MM.1S (cell line): ENCODE measurements around the gene IL1A.

ENCODE experiments used
- DNase-seq: peaks from one replicate; pipeline ENCODE4 v3.0.0-alpha.2; 2015
- H2AFZ ChIP-seq: fragments of 300-600 bp; sonication (generic); 2 replicates; pipeline ENCODE4 v1.6.0; 2016; ENCODE audit warnings: antibody characterized with exemption, low read length
- H3F3A ChIP-seq: fragments of 300-600 bp; sonication (generic); 2 replicates; pipeline ENCODE4 v1.6.1; 2016; ENCODE audit warnings: mild to moderate bottlenecking, antibody characterized with exemption, low read length, moderate library complexity, mixed read lengths; ENCODE audit not compliant: insufficient read depth
- H3K27ac ChIP-seq: fragments of 300-600 bp; sonication (generic); 2 replicates; pipeline ENCODE4 v1.5.1; 2016; ENCODE audit warnings: mild to moderate bottlenecking, low read length
- H3K27me3 ChIP-seq: fragments of 300-600 bp; sonication (generic); replicated peaks from 2 replicates; pipeline ENCODE4 v1.6.0; 2016; ENCODE audit warnings: low read length; ENCODE audit not compliant: insufficient read depth
- H3K36me3 ChIP-seq: fragments of 300-600 bp; sonication (generic); replicated peaks from 2 replicates; pipeline ENCODE4 v1.6.1; 2016; ENCODE audit warnings: mild to moderate bottlenecking, low read length, mixed read lengths; ENCODE audit not compliant: insufficient read depth
- H3K4me1 ChIP-seq: fragments of 300-600 bp; sonication (generic); 2 replicates; pipeline ENCODE4 v1.6.1; 2016; ENCODE audit warnings: low read length, mixed read lengths
- H3K4me2 ChIP-seq: fragments of 300-600 bp; sonication (generic); 2 replicates; pipeline ENCODE4 v1.6.0; 2016; ENCODE audit warnings: low read depth, low read length
- H3K4me3 ChIP-seq: fragments of 300-600 bp; sonication (generic); 2 replicates; pipeline ENCODE4 v1.5.1; 2016; ENCODE audit warnings: low read length, mixed read lengths
- H3K79me2 ChIP-seq: fragments of 300-600 bp; sonication (generic); 2 replicates; pipeline ENCODE4 v1.6.1; 2016; ENCODE audit warnings: mixed run types, low read length, mixed read lengths
- H3K9ac ChIP-seq: fragments of 300-600 bp; sonication (generic); 2 replicates; pipeline ENCODE4 v1.6.1; 2016; ENCODE audit warnings: low read length, mixed read lengths
- H3K9me2 ChIP-seq: fragments of 300-600 bp; sonication (generic); replicated peaks from 2 replicates; pipeline ENCODE4 v1.6.1; 2016; ENCODE audit warnings: mild to moderate bottlenecking, low read length, mixed read lengths; ENCODE audit not compliant: insufficient read depth
- H3K9me3 ChIP-seq: fragments of 300-600 bp; sonication (generic); replicated peaks from 2 replicates; pipeline ENCODE4 v1.6.1; 2016; ENCODE audit warnings: mild to moderate bottlenecking, low read length, mixed read lengths; ENCODE audit not compliant: insufficient read depth
- H4K20me1 ChIP-seq: fragments of 300-600 bp; sonication (generic); 2 replicates; pipeline ENCODE4 v1.6.1; 2016; ENCODE audit warnings: mild to moderate bottlenecking, low read length, moderate library complexity, mixed read lengths; ENCODE audit not compliant: insufficient read depth
- CTCF ChIP-seq: fragments of 300-600 bp; sonication (generic); IDR thresholded peaks from 2 replicates; pipeline ENCODE4 v1.5.1; 2016; ENCODE audit warnings: antibody characterized with exemption, low read length, mixed read lengths
- EZH2 ChIP-seq: fragments of 300-600 bp; sonication (generic); optimal IDR thresholded peaks from 2 replicates; pipeline ENCODE3; 2017; ENCODE audit warnings: low read depth, mild to moderate bottlenecking, antibody characterized with exemption, low read length, mixed read lengths
- EZH2phosphoT487 ChIP-seq: fragments of 300-600 bp; sonication (generic); IDR thresholded peaks from 2 replicates; pipeline ENCODE4 v1.6.1; 2018; ENCODE audit warnings: antibody characterized with exemption, low read length

IL1A gene

DNA sequence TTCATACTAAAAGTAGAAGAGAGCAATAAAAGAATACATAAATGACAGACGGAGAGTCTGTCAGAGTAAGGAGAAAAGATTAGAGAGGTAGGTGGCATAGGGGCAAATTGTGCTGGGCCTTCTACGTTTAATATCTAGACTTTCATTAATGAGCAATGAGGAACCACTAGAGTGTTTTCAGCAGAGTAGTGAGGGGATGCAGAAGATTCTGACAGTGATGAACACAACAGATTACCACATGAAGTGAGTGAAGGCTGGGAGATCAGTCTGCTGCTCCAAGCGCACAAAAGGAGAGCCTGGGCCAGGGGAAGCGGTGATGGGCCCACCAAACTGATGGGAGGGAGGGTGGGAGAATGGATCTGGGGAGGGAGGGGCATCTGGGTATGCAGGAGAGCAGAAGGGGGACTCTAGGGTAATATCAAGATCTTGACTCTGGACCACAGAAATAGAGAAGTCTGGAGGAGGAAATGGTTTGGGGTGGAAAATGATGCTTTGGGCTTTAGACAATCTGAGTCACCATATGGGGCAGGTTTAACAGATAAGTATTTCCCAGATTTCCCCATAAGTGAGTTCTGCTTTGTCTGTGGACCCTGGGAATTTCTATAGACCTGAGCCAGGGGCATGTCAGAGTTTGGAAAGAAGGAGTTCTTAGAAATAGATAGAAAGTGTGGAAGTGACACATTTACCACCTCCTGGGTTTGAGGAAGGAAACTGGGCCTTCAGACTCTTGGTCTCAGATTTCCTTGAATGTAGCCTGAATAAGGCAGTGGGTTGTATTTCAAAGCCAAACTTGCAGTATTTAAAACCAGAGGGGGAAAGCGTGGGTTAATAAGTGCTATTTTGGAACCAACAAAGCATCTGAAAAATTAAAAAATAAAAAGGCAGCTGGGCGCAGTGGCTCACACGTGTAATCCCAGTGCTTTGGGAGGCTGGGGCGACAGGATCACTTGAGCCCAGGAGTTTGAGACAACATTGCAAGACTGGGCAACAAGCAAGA is 15.0 kb upstream of the IL1A start:
- H3F3A ChIP-seq = no peaks in the 10 kb centered on the region
- no peak overlapping the region for H3K27ac ChIP-seq
- H3K9me3 ChIP-seq = no peaks in the 10 kb centered on the region
- H3K4me2 ChIP-seq = no peak overlapping the region
- H3K9me2 ChIP-seq = no peaks in the 10 kb centered on the region
- no peak overlapping the region for H3K9ac ChIP-seq
- no peaks in the 10 kb centered on the region for H3K36me3 ChIP-seq
- no peaks in the 10 kb centered on the region for H3K27me3 ChIP-seq
- H3K4me1 ChIP-seq = no peaks in the 10 kb centered on the region
- no peak for TF ChIP-seq EZH2phosphoT487
- TF ChIP-seq CTCF = no peak
- TF ChIP-seq EZH2 = no peak
- H3K4me3 ChIP-seq = no peak overlapping the region
- H2AFZ ChIP-seq = no peak overlapping the region
- H4K20me1 ChIP-seq = no peaks in the 10 kb centered on the region
- H3K79me2 ChIP-seq = no peaks in the 10 kb centered on the region
- DNase-seq = no peak

DNA sequence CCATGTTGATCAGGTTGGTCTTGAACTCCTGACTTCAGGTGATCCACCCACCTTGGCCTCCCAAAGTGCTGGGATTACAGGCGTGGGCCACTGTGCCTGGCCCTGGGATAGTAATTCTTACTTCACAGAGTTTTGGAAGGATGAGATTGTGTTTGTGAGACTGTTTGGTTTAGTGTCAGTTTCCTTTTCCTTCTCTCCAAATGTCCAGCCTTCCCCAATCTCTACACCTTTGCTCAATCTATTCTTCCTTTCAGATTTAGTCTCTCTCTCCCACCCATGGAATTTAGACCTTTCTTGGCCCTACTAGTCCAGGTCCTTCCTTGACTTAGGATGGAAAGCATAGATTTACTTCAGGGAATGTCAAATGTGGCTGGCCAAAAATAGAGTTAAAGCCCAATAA is 12.2 kb upstream of the IL1A start:
- Histone ChIP-seq H3K9ac (no peak overlapping the region), H3K27me3 (no peaks in the 10 kb centered on the region), H2AFZ (no peak overlapping the region), H3K36me3 (no peaks in the 10 kb centered on the region), H3K4me1 (no peaks in the 10 kb centered on the region), H3K79me2 (no peaks in the 10 kb centered on the region), H3F3A (no peaks in the 10 kb centered on the region), H3K9me3 (no peaks in the 10 kb centered on the region), H3K4me3 (no peak overlapping the region), H3K27ac (no peak overlapping the region), H3K9me2 (no peaks in the 10 kb centered on the region), H4K20me1 (no peaks in the 10 kb centered on the region), H3K4me2 (no peak overlapping the region)
- DNase-seq = no peak
- TF ChIP-seq CTCF = no peak
- TF ChIP-seq EZH2phosphoT487 = no peak

GRCh38 chr2:112795774-112796173 is 11.5 kb upstream of the IL1A start:
- H3K9ac ChIP-seq = no peak overlapping the region
- no peaks in the 10 kb centered on the region for H4K20me1 ChIP-seq

More at GRCh38 chr2:112795774-112796173, 11.5 kb upstream of the IL1A start:
- H3K4me1 ChIP-seq = no peaks in the 10 kb centered on the region
- H3K9me3 ChIP-seq = no peaks in the 10 kb centered on the region
- H3F3A ChIP-seq = no peaks in the 10 kb centered on the region
- H3K79me2 ChIP-seq = no peaks in the 10 kb centered on the region
- DNase-seq = no peak
- H3K4me3 ChIP-seq = no peak overlapping the region
- no peak for TF ChIP-seq EZH2phosphoT487
- no peak for TF ChIP-seq EZH2
- no peak for TF ChIP-seq CTCF
- H3K27ac ChIP-seq = no peak overlapping the region
- H3K4me2 ChIP-seq = no peak overlapping the region
- H3K36me3 ChIP-seq = no peaks in the 10 kb centered on the region
- H2AFZ ChIP-seq = no peak overlapping the region
- no peaks in the 10 kb centered on the region for H3K9me2 ChIP-seq
- no peaks in the 10 kb centered on the region for H3K27me3 ChIP-seq
